ENCODE measurements around the gene KIF19.
"Not testable (repeated sequence)": the region's sequence is repeated elsewhere in the genome, so short reads cannot be mapped to it uniquely, and the experiment has no call there.

DNA sequence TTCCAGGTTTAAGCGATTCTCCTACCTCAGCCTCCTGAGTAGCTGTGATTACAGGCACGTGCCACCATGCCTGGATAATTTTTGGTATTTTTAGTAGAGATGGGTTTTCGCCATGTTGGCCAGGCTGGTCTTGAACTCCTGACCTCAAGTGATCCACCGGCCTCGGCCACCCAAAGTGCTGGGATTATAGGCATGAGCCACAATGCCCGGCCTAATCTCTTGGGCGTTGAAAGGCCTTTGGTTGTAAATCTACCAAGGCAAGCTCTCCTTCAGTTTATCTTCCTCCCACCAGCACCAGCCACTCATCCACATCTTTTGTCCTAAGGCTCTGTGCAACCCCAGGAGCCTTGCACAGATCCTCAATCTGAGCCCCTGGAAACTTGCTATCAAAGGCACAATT, 46.4 kb upstream of the KIF19 start:
- not testable (repeated sequence) for TF ChIP-seq POLR2A, CTCF (IDR thresholded peaks at IDR 0.05)
